ENCODE measurements around the gene MACROD2. TPM values are rescaled to one million over a fixed set of nuclear protein-coding genes. Genes with fewer than 3 reads are reported as not detected.

Gene MACROD2
- total RNA-seq, 1 donor from 2014 or later: 78.2 TPM

DNA sequence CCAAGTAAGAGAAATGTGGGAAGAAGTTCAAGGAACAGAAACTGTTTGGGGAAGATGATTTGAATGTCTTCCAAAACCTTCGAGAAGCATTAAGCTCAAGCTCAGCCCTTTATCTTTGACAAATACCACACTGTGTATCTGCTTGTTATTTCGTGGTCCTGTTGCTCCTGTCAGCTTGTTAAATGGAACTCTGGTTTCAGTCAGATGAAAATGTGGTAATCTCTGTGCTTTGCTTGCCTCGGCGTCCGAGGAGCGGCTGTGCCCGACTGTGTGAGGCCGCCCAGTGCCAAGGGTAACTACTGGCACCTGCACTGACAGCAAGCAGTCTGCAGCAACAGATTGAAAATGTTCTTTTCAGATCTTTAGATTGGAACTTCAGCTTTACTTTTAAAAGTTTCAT lies 920.0 kb downstream of the MACROD2 start:
- Histone ChIP-seq H3K9me3 (no peaks in the 10 kb centered on the region), H3K36me3 (no peaks in the 10 kb centered on the region), H3K4me3 (no peak overlapping the region), H3K4me1 (no peaks in the 10 kb centered on the region), H3K27me3 (no peaks in the 10 kb centered on the region), H3K27ac (no peak overlapping the region)
- TF ChIP-seq CTCF (IDR thresholded peaks at IDR 0.05): no peak
- DNase-seq (no peak), ATAC-seq (no peak)
- intact Hi-C loops (cut with DNase I): no loop called here

DNA sequence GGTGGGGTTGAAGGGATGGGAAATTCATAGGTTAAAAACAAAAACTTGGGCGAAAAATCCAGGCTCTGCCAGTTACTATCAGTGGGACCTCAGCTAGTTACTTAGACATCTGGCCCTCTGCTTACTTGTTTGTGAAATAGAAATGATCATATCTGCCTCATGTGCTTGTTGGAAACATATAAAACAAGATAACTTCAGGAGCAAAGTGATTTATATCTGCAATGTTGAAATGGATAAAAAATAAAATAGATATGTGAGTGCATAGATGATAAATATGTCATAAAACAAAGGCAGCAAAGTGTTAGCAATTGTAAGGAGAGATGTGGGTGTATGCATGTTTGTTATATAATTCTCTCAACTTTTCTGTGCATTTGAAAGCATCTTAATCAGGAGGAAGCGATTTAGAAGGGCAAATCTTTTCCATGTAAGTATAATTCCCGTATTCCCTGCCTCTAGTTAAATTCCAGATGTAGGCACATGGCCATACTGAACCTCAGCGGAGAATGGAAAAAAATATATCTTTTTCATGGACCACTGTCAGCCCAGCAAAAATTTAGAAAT lies 921.1 kb downstream of the MACROD2 start:
- intact Hi-C loops (cut with DNase I): no loop called here
- ATAC-seq: no peak
- TF ChIP-seq CTCF (IDR thresholded peaks at IDR 0.05): no peak
- Histone ChIP-seq H3K4me1 (no peaks in the 10 kb centered on the region), H3K27me3 (no peaks in the 10 kb centered on the region), H3K9me3 (no peaks in the 10 kb centered on the region), H3K36me3 (no peaks in the 10 kb centered on the region), H3K4me3 (no peak overlapping the region), H3K27ac (no peak overlapping the region)
- no peak for DNase-seq

- no peak for DNase-seq
- Histone ChIP-seq H3K9me3 (no peaks in the 10 kb centered on the region), H3K27me3 (no peaks in the 10 kb centered on the region), H3K36me3 (no peaks in the 10 kb centered on the region), H3K27ac (no peak overlapping the region), H3K4me3 (no peak overlapping the region), H3K4me1 (no peaks in the 10 kb centered on the region)
- no peak for ATAC-seq
- intact Hi-C loops (cut with DNase I): no loop called here
- TF ChIP-seq CTCF (IDR thresholded peaks at IDR 0.05): no peak
Observed at GRCh38 chr20:14918281-14918680, 923.0 kb downstream of the MACROD2 start.

- Histone ChIP-seq H3K4me1 (no peaks in the 10 kb centered on the region), H3K36me3 (no peaks in the 10 kb centered on the region), H3K27me3 (no peaks in the 10 kb centered on the region), H3K27ac (no peak overlapping the region), H3K9me3 (no peaks in the 10 kb centered on the region), H3K4me3 (no peak overlapping the region)
- intact Hi-C loops (cut with DNase I): no loop called here
- DNase-seq: no peak
- TF ChIP-seq CTCF (IDR thresholded peaks at IDR 0.05): no peak
- no peak for ATAC-seq
Observed at GRCh38 chr20:14918976-14919375, 923.7 kb downstream of the MACROD2 start.

- no peak for TF ChIP-seq CTCF (IDR thresholded peaks at IDR 0.05)
- peak; percentile 91 for ATAC-seq
Observed at GRCh38 chr20:14919501-14920081, 924.3 kb downstream of the MACROD2 start.

DNA sequence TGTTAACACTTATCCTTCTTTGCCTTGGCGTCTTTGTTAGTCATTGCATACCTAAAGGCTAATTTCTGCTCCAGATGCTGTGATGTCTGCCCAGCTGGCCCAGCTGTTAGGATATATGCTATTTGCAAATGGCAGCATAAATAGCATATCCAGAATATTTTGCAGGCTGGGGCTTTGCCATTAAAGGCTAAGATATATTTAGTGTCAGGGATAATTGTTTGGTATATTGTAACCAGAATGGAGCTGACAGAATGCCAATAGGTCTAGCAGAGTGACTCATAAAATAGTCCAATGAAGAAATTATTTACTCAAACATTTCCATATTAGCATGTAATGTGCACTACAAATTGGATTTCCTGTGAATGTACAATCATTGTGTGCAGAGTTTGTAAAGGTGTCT lies 926.2 kb downstream of the MACROD2 start:
- intact Hi-C loops (cut with DNase I): no loop called here
- H3K4me1 ChIP-seq: no peaks in the 10 kb centered on the region
- H3K27me3 ChIP-seq: no peaks in the 10 kb centered on the region
- ATAC-seq: no peak
- no peaks in the 10 kb centered on the region for H3K36me3 ChIP-seq
- H3K9me3 ChIP-seq: no peaks in the 10 kb centered on the region
- H3K27ac ChIP-seq: no peak overlapping the region
- TF ChIP-seq CTCF (IDR thresholded peaks at IDR 0.05): no peak
- H3K4me3 ChIP-seq: no peak overlapping the region
- no peak for DNase-seq

More at GRCh38 chr20:14919501-14920081, 924.3 kb downstream of the MACROD2 start:
- Histone ChIP-seq H3K36me3 (no peaks in the 10 kb centered on the region), H3K9me3 (no peaks in the 10 kb centered on the region), H3K27me3 (no peaks in the 10 kb centered on the region), H3K27ac (no peak overlapping the region), H3K4me1 (no peaks in the 10 kb centered on the region), H3K4me3 (no peak overlapping the region)
- intact Hi-C loops (cut with DNase I): no loop called here
- peak; percentile 66 for DNase-seq

All from upper lobe of right lung (tissue), 1 donor.